ENCODE measurements around the gene ZNF341. TPM values are rescaled to one million over a fixed set of nuclear protein-coding genes. Genes with fewer than 3 reads are reported as not detected.

ZNF341 gene
- total RNA-seq, 1 donor from 2014 or later = 2.8 TPM

DNA sequence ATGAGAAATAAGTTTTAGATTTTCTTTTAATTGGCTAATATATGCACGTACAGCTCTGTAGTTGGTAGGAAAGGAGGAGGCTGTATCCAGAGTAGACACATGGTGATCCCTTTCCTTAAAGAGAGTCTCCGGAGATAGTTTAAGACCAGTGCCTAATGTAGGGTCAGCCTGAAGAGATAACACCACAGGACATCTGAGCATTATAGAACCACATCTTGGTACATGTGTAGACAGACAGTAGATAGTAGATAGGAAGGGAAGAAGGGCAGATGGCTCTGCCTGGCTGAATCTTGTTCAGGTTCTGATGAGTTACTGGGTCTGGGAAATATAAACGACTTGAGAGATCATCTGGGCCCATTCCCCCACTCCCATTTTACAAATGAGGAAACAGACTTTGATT is 97.8 kb downstream of the ZNF341 start:
- H3K36me3 Mint-ChIP-seq (ENCODE audit: low read depth) = peaks cover 2% of the 10 kb centered on the region
- peaks cover 79% of the 10 kb centered on the region for H3K4me1 Mint-ChIP-seq (ENCODE audit: low read depth)
- no peak overlapping the region for H3K4me3 Mint-ChIP-seq (ENCODE audit: unreplicated experiment)
- TF ChIP-seq, protein P1, sequence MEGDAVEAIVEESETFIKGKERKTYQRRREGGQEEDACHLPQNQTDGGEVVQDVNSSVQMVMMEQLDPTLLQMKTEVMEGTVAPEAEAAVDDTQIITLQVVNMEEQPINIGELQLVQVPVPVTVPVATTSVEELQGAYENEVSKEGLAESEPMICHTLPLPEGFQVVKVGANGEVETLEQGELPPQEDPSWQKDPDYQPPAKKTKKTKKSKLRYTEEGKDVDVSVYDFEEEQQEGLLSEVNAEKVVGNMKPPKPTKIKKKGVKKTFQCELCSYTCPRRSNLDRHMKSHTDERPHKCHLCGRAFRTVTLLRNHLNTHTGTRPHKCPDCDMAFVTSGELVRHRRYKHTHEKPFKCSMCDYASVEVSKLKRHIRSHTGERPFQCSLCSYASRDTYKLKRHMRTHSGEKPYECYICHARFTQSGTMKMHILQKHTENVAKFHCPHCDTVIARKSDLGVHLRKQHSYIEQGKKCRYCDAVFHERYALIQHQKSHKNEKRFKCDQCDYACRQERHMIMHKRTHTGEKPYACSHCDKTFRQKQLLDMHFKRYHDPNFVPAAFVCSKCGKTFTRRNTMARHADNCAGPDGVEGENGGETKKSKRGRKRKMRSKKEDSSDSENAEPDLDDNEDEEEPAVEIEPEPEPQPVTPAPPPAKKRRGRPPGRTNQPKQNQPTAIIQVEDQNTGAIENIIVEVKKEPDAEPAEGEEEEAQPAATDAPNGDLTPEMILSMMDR (IDR thresholded peaks at IDR 0.05) = no peak
- H3K9me3 Mint-ChIP-seq (ENCODE audit: low read depth) = no peaks in the 10 kb centered on the region
- H3K27ac Mint-ChIP-seq (ENCODE audit: unreplicated experiment) = peak overlapping the region; percentile 92
- DNase-seq (ENCODE audit: low spot score) = no peak
- H3K27me3 Mint-ChIP-seq (ENCODE audit: low read depth) = no peaks in the 10 kb centered on the region

DNA sequence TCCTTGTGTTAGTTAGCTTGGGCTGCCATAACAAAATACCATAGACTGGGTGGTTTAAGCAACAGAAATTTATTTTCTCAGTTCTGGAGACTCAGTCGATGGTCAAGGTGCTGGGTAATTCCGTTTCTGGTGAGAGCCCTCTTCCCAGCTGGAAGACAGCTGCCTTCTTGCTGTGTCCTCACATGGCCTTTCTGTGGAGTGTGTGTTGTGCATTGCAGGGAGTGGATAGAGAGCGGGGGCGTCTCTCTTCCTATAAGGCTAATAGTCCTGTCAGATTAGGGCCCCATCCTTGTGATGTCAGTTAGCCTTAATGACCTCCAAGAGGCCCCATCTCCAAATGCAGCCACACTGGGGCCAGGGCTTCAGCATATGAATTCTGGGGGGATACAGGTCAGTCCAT is 98.6 kb downstream of the ZNF341 start:
- DNase-seq (ENCODE audit: low spot score) = no peak
- peaks cover 74% of the 10 kb centered on the region for H3K4me1 Mint-ChIP-seq (ENCODE audit: low read depth)
- H3K4me3 Mint-ChIP-seq (ENCODE audit: unreplicated experiment) = no peak overlapping the region

DNA sequence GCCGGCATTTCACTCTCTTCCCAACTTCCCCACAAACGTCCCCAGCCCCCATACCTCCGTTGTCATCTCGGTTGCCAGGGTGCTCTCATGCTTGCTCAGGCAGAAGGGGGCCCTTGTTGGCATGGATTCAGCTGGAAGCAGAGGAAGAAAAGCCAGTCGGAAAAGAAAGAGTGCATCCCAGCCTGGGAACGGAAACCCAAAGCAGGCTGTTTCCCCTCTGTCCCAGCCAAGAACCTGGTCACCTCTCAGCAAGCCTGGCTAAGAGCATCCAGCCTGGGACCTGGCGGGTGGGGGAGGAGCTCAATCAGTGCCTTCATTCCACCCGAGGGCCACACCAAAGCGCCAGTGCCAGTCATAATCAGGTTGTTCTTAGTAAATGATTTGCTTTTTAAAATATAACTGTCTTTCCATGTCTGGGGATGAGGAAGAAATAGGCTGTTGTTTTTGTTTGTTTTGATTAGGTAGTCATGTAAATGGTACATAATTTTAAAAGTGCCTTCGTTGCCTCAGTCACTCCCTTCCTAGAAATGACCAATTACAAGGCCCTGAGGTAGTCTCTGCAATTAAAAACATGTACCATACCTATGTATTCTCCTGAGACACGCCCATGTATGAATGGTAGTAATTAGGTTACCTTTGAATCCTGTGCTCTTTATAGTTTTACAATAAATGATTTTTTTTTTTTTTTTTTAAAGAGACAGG is 100.5 kb downstream of the ZNF341 start:
- TF ChIP-seq, protein P1 (IDR thresholded peaks at IDR 0.05) = no peak
- H3K27ac Mint-ChIP-seq (ENCODE audit: unreplicated experiment) = peak overlapping the region; percentile 85
- H3K27me3 Mint-ChIP-seq (ENCODE audit: low read depth) = no peaks in the 10 kb centered on the region
- DNase-seq (ENCODE audit: low spot score) = no peak
- peak overlapping the region; percentile 20 for H3K4me3 Mint-ChIP-seq (ENCODE audit: unreplicated experiment)
- no peaks in the 10 kb centered on the region for H3K9me3 Mint-ChIP-seq (ENCODE audit: low read depth)
- peaks cover 62% of the 10 kb centered on the region for H3K4me1 Mint-ChIP-seq (ENCODE audit: low read depth)
- peaks cover 11% of the 10 kb centered on the region for H3K36me3 Mint-ChIP-seq (ENCODE audit: low read depth)

More for the DNA sequence above, 98.6 kb downstream of the ZNF341 start:
- TF ChIP-seq, protein P1 (IDR thresholded peaks at IDR 0.05) = no peak
- Mint-ChIP-seq H3K27ac (ENCODE audit: unreplicated experiment) (no peak overlapping the region), H3K36me3 (ENCODE audit: low read depth) (peaks cover 6% of the 10 kb centered on the region), H3K27me3 (ENCODE audit: low read depth) (no peaks in the 10 kb centered on the region), H3K9me3 (ENCODE audit: low read depth) (no peaks in the 10 kb centered on the region)

DNA sequence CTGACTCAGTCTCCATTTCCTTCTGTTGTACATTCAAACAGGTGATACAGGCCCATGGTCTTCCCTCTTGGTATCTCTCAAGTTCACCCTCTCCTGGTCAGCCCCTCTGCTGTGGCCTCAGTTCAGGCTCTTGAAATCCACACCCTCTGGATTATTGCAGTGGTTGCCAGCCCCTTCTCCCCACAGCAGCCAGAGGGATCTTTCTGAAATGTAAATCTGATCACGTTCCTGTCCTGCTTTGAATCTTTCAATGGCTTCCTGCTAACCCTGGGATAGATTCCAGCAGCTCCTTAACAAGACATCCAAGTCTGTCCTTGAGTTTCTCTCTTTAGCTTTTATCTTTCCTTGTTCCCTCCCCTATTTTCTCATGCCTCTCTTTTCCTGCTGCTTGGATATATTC is 101.5 kb downstream of the ZNF341 start:
- H3K27me3 Mint-ChIP-seq (ENCODE audit: low read depth) = no peaks in the 10 kb centered on the region
- TF ChIP-seq, protein P1 (IDR thresholded peaks at IDR 0.05) = no peak
- no peaks in the 10 kb centered on the region for H3K9me3 Mint-ChIP-seq (ENCODE audit: low read depth)
- peak overlapping the region; percentile 59 for H3K27ac Mint-ChIP-seq (ENCODE audit: unreplicated experiment)
- DNase-seq (ENCODE audit: low spot score) = no peak
- peaks cover 11% of the 10 kb centered on the region for H3K36me3 Mint-ChIP-seq (ENCODE audit: low read depth)
- peaks cover 59% of the 10 kb centered on the region for H3K4me1 Mint-ChIP-seq (ENCODE audit: low read depth)
- no peak overlapping the region for H3K4me3 Mint-ChIP-seq (ENCODE audit: unreplicated experiment)

DNA sequence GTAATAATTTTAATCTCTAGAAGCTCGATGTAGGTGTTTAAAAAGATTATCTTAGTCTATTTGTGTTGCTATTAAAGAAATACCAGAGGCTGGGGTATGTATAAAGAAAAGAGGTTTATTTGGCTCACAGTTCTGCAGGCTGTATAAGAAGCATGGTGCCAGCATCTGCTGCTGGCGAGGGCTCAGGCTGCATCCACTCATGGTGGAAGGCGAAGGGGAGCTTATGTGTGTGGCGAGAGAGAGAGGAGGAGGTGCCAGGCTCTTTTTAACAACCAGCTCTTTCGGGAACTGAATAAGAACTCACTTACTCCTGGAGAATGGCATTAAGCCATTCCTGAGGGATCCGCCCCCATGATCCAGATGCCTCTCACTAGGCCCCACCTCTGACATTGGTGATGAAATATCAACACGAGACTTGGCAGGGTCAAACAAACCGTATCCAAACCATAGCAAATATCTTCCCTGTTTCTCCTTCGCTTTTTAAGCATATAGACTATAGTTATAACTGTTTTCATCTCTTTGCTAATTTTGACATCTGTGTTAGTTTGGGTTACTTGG is 103.9 kb downstream of the ZNF341 start:
- Mint-ChIP-seq H3K36me3 (ENCODE audit: low read depth) (peaks cover 11% of the 10 kb centered on the region), H3K27me3 (ENCODE audit: low read depth) (no peaks in the 10 kb centered on the region), H3K27ac (ENCODE audit: unreplicated experiment) (no peak overlapping the region), H3K9me3 (ENCODE audit: low read depth) (no peaks in the 10 kb centered on the region), H3K4me3 (ENCODE audit: unreplicated experiment) (no peak overlapping the region), H3K4me1 (ENCODE audit: low read depth) (peaks cover 43% of the 10 kb centered on the region)
- TF ChIP-seq, protein P1 (IDR thresholded peaks at IDR 0.05) = no peak
- no peak for DNase-seq (ENCODE audit: low spot score)

Measured in chondrocyte (in vitro differentiated cells).